ENCODE results near the gene TRIM36. TPM values are rescaled to one million over a fixed set of nuclear protein-coding genes. Genes with fewer than 3 reads are reported as not detected.

Gene TRIM36
- polyA plus RNA-seq, 1 of the 3 experiments (the other 2 are of a cell fraction) = 0.16 TPM

DNA sequence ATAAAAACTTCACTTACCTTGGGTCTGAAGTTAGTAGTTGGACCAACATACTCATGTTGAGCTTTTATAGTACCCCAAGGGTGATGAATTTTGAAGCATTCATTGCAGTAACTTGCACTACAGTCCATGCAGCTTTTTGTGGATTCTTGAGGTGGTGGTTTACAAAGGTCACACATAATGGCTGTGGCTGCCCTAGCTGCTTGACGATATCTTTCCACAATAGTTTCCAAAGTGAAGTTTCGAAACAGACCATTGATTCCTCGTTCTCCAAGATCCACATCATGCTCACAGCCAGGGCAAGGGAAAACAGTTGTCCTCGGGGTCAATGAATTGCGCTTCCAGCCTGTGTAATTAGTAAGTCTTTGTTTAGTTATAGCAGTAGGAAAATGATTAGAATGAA lies 22.7 kb downstream of the TRIM36 start:
- no peaks in the 10 kb centered on the region for H3K79me2 ChIP-seq (ENCODE audit: insufficient read depth)
- H4K20me1 ChIP-seq (ENCODE audit: insufficient read depth) = no peaks in the 10 kb centered on the region
- DNase-seq = no peak
- H3F3A ChIP-seq (replicated peaks; ENCODE audit: insufficient read depth) = no peaks in the 10 kb centered on the region
- no peak overlapping the region for H3K4me3 ChIP-seq (ENCODE audit: low read depth in 2 of 2, low read length in 1 of 2)
- no peaks in the 10 kb centered on the region for H3K36me3 ChIP-seq (replicated peaks in 1 of 2; ENCODE audit: control insufficient read depth in 1 of 2, insufficient read depth in 2 of 2, low read length in 1 of 2)
- no peak overlapping the region for H2AFZ ChIP-seq (ENCODE audit: low read depth)
- H3K27ac ChIP-seq (ENCODE audit: low read depth in 2 of 2, low read length in 1 of 2) = no peak overlapping the region
- CTCF ChIA-PET = interaction anchor here (0.6 kb wide), 1 partner anchor 422 kb away, joined by 3 read pairs; no protein-coding TSS in a partner anchor
- no peaks in the 10 kb centered on the region for H3K9me3 ChIP-seq
- TF ChIP-seq EZH2phosphoT487 (IDR thresholded peaks at IDR 0.05; ENCODE audit: borderline replicate concordance, low read depth) = no peak
- TF ChIP-seq TAF1 (IDR thresholded peaks at IDR 0.05; ENCODE audit: borderline replicate concordance, low read depth, low read length) = no peak
- no peak for TF ChIP-seq ZBTB33 (IDR thresholded peaks at IDR 0.05; ENCODE audit: borderline replicate concordance, low read depth)
- no peak for TF ChIP-seq GATA2 (CRISPR knock-in tag; IDR thresholded peaks at IDR 0.05)
- TF ChIP-seq, protein P1, sequence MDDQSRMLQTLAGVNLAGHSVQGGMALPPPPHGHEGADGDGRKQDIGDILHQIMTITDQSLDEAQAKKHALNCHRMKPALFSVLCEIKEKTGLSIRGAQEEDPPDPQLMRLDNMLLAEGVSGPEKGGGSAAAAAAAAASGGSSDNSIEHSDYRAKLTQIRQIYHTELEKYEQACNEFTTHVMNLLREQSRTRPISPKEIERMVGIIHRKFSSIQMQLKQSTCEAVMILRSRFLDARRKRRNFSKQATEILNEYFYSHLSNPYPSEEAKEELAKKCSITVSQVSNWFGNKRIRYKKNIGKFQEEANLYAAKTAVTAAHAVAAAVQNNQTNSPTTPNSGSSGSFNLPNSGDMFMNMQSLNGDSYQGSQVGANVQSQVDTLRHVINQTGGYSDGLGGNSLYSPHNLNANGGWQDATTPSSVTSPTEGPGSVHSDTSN (IDR thresholded peaks at IDR 0.05) = no peak
- TF ChIP-seq FOXJ3 (CRISPR knock-in tag; IDR thresholded peaks at IDR 0.05) = no peak
- no peak for TF ChIP-seq REST (IDR thresholded peaks at IDR 0.05; ENCODE audit: low read depth, low read length)
- no peak for TF ChIP-seq YY1 (IDR thresholded peaks at IDR 0.05; ENCODE audit: low read depth)
- TF ChIP-seq MXI1 (IDR thresholded peaks at IDR 0.05; ENCODE audit: low read depth, low read length) = no peak
- no peak for TF ChIP-seq JUND (IDR thresholded peaks at IDR 0.05)
- WGBS (ENCODE audit: low lambda C conversion rate) = 56% methylated on average over 5 of the region's 5 CpGs
- H3K9me2 ChIP-seq = no peaks in the 10 kb centered on the region
- no peak overlapping the region for H3K9ac ChIP-seq
- POLR2A ChIA-PET = no interaction called here
- H3K4me2 ChIP-seq = no peak overlapping the region
- no peaks in the 10 kb centered on the region for H3K4me1 ChIP-seq (ENCODE audit: control insufficient read depth in 1 of 2, insufficient read depth in 2 of 2, low read depth in 1 of 2, low read length in 1 of 2)
- no peaks in the 10 kb centered on the region for H3K27me3 ChIP-seq (ENCODE audit: insufficient read depth)

- TF ChIP-seq POLR2AphosphoS5 (IDR thresholded peaks at IDR 0.05; ENCODE audit: low read depth, low read length) (no peak), FOXJ3 (CRISPR knock-in tag; IDR thresholded peaks at IDR 0.05) (no peak), FOXM1 (IDR thresholded peaks at IDR 0.05; ENCODE audit: low read depth) (no peak)
- H3K9ac ChIP-seq = no peak overlapping the region
- no peaks in the 10 kb centered on the region for H3K9me2 ChIP-seq
- no peak overlapping the region for H3K4me3 ChIP-seq (ENCODE audit: low read depth in 2 of 2, low read length in 1 of 2)
- no peaks in the 10 kb centered on the region for H4K20me1 ChIP-seq (ENCODE audit: insufficient read depth)
- 84% methylated on average over 2 of the region's 2 CpGs for WGBS (ENCODE audit: low lambda C conversion rate)
- H3K36me3 ChIP-seq (replicated peaks in 1 of 2; ENCODE audit: control insufficient read depth in 1 of 2, insufficient read depth in 2 of 2, low read length in 1 of 2) = no peaks in the 10 kb centered on the region
- H3K4me2 ChIP-seq = no peak overlapping the region
- H3K27me3 ChIP-seq (ENCODE audit: insufficient read depth) = no peaks in the 10 kb centered on the region
- no peaks in the 10 kb centered on the region; a peak in 1 of 4 replicates for H3K4me1 ChIP-seq (ENCODE audit: control insufficient read depth in 1 of 2, insufficient read depth in 2 of 2, low read depth in 1 of 2, low read length in 1 of 2)
- H3K9me3 ChIP-seq = no peaks in the 10 kb centered on the region
- no peak for DNase-seq
- no peaks in the 10 kb centered on the region for H3F3A ChIP-seq (replicated peaks; ENCODE audit: insufficient read depth)
- CTCF ChIA-PET = no interaction called here
- POLR2A ChIA-PET = no interaction called here
- no peaks in the 10 kb centered on the region for H3K79me2 ChIP-seq (ENCODE audit: insufficient read depth)
- H2AFZ ChIP-seq (ENCODE audit: low read depth) = no peak overlapping the region
- no peak overlapping the region for H3K27ac ChIP-seq (ENCODE audit: low read depth in 2 of 2, low read length in 1 of 2)
Measured at GRCh38 chr5:115136294-115136693, 33.4 kb downstream of the TRIM36 start.
